Fibroblast of upper back skin (primary cell): ENCODE results near the gene AMMECR1.
A peak's percentile ranks its signal among the peaks of the same experiment; 100 is the strongest.
"Not testable (repeated sequence)": the region's sequence is repeated elsewhere in the genome, so short reads cannot be mapped to it uniquely, and the experiment has no call there.

Experiments used
- DNase-seq: peaks from one replicate; pipeline ENCODE4 v3.0.0-alpha.2; 2013

The AMMECR1 gene

GRCh38 chrX:110251526-110251925, 66.4 kb downstream of the AMMECR1 start:
- no peak for DNase-seq

- no peak for DNase-seq
Observed at GRCh38 chrX:110250847-110251246, 67.0 kb downstream of the AMMECR1 start.

GRCh38 chrX:110248578-110248977, 69.3 kb downstream of the AMMECR1 start:
- no peak for DNase-seq

DNA sequence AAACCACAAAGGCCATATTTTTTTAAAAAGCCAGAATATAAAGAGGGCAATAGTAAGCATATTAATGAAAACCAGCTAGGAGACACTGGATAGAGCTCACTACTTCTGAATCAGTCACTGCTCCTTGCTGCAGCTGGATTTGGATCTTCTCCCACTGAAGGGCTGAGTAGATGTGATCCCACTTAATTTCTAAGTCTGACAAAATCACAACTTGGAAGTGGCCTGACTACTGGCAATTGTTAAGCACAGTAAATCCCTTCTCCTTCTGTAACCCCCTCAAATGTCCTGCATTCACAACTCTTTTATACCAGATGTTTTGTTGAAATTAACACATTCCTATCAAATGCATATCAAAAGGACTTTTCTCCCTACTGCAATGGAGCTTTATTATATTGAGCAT, 72.9 kb downstream of the AMMECR1 start:
- DNase-seq = peak; percentile 25

- no peak for DNase-seq
Observed at GRCh38 chrX:110242371-110242770, 75.5 kb downstream of the AMMECR1 start.

- DNase-seq = peak; percentile 45
Observed at GRCh38 chrX:110241816-110242215, 76.1 kb downstream of the AMMECR1 start.

GRCh38 chrX:110238259-110238658, 79.6 kb downstream of the AMMECR1 start:
- DNase-seq = not testable (repeated sequence)

DNA sequence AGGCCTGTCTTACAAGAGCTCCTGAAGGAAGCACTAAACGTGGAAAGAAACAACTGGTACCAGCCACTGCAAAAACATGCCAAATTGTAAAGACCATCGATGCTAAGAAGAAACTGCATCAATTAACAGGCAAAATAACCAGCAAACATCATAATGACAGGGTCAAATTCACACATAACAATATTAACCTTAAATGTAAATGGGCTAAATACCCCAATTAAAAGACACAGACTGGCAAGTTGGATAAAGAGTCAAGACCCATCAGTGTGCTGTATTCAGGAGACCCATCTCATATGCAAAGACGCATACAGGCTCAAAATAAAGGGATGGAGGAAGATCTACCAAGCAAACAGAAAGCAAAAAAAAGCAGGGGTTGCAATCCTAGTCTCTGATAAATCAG, 86.4 kb downstream of the AMMECR1 start:
- DNase-seq = not testable (repeated sequence)

GRCh38 chrX:110229497-110230111, 88.3 kb downstream of the AMMECR1 start:
- not testable (repeated sequence) for DNase-seq

GRCh38 chrX:110228453-110228852, 89.4 kb downstream of the AMMECR1 start:
- DNase-seq = no peak

GRCh38 chrX:110226931-110227330, 91.0 kb downstream of the AMMECR1 start:
- DNase-seq = peak; percentile 26

GRCh38 chrX:110224926-110225617, 92.8 kb downstream of the AMMECR1 start:
- no peak for DNase-seq

- DNase-seq = no peak
Observed at GRCh38 chrX:110222497-110223257, 95.2 kb downstream of the AMMECR1 start.

GRCh38 chrX:110219920-110220319, 98.0 kb downstream of the AMMECR1 start:
- DNase-seq = peak; percentile 41

DNA sequence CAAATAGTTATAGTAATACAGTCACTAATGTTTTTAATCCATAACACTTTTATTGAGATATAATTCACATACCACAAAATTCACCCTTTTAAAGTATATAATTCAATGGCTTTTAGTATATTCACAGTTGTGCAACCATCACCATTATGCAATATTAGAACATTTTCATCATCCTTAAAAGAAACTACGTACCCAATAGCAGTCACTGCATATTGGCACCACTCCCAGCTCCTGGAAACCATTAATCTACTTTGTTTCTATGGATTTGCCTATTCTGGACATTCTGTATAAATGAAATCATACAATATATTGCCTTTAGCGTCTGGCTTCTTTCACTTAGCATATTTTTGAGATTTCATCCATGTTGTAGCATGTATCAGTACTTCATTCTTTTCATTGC, 99.3 kb downstream of the AMMECR1 start:
- peak; percentile 88 for DNase-seq

DNA sequence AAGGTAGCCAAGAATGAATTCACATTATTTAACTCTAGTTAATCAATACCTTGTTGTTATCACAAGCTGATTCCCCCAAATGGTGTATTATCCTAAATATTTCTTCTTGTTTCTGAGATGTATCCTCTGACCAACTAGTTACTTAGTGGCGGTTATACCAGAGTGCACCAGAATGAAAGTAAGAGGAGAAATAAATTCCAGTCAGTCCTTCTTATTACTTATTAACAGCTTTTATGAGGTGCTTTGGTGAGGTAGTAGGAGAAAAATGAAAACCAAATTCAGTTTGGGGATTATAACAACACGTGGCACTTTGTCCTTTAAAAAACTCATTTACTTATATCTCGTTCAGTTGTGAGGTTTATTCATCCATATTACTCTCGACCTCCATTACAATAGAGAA, 101.9 kb downstream of the AMMECR1 start:
- no peak for DNase-seq

- no peak for DNase-seq
Observed at GRCh38 chrX:110215411-110215810, 102.5 kb downstream of the AMMECR1 start.

DNA sequence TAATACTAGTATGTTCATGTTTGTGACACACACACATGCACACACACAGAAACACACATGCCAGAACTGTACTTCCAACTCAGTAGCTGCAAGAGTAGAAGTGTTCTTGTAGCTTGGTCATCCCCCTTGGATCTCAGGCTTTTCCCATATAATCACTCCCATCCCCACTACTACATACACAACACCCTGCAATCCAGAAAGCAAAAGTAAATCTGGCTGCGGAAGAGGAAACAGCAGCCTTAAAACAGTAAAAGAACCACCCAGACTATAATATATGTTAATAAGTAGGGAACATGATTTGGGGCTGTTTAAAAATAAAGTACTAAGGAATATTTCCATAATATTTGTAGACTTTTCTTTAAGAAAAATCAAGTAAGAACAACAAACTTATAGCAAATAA, 103.2 kb downstream of the AMMECR1 start:
- DNase-seq = no peak

DNA sequence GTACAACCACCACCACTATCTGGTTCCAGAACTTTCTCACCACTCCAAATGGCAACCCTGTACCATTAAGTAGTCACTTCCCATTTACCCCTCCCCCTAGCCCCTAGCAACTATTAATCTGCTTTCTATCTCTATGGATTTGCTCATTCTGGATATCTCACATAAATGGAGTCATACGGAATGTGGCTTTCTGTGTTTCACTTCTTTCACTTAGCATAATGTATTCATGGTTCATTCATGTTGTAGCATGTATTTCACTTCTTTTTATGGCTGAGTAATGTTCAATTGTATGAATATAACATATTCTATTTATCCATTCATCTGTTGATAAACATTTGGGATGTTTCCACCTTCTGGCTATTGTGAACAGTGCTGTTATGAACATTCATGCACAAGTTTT, 104.7 kb downstream of the AMMECR1 start:
- DNase-seq = no peak

DNA sequence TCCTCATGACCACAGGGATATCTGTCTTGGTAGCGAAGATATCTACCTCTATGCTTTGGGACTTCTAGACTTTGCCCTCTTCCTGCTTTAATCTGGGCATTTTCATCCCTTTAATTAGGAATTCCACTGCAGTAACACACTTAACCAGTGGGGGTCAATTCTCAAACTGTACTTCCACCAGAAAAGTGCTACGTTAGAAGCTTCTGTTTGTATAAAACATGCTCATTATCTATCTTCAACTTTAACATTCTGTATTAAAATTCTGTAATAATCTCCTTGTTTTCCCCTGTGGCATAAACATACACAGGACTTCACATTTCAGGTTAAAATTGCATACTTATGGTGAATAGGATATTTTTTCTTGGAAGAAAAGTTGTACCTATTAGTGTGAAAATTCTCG, 105.6 kb downstream of the AMMECR1 start:
- no peak for DNase-seq

- DNase-seq = no peak
Observed at GRCh38 chrX:110211340-110211739, 106.5 kb downstream of the AMMECR1 start.

GRCh38 chrX:110210417-110211139, 107.3 kb downstream of the AMMECR1 start:
- peak; percentile 84 for DNase-seq

DNA sequence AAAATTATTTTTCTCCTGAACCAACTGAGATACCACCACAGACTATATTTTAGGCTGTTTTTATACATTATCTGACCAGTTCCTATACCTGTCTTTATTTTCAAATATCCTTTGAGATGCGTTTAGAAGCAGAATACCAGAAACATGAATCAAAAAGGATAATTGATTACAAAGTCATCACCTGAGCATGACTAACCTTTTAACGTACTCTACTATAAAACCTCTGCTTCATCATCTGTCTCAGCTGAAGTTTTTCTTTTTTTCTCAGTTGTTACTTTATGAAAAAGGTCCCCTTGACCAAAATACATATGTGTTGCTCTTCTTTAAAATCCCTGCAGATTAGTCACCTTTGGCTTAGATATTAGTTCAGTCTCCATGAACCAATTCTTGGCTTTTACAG, 109.8 kb downstream of the AMMECR1 start:
- DNase-seq = no peak
